GM21367 (cell line): ENCODE data around the gene AUTS2.

Experiments used
- ATAC-seq: cut with Tn5 transposase; IDR thresholded peaks from one replicate; pipeline ENCODE4 v1.9.1; 2021; ENCODE audit not compliant: unreplicated experiment

The AUTS2 gene

GRCh38 chr7:70775570-70776156, 1177.4 kb downstream of the AUTS2 start:
- no peak for ATAC-seq

- no peak for ATAC-seq
Observed at GRCh38 chr7:70776627-70777101, 1178.4 kb downstream of the AUTS2 start.

GRCh38 chr7:70777251-70777650, 1179.0 kb downstream of the AUTS2 start:
- no peak for ATAC-seq

GRCh38 chr7:70778585-70778984, 1180.3 kb downstream of the AUTS2 start:
- no peak for ATAC-seq

- ATAC-seq, result no peak
Observed at GRCh38 chr7:70779321-70779720, 1181.0 kb downstream of the AUTS2 start.

- no peak for ATAC-seq
Observed at GRCh38 chr7:70781922-70782311, 1183.6 kb downstream of the AUTS2 start.

GRCh38 chr7:70782796-70783195, 1184.5 kb downstream of the AUTS2 start:
- ATAC-seq, result no peak

GRCh38 chr7:70785427-70785826, 1187.2 kb downstream of the AUTS2 start:
- no peak for ATAC-seq

- ATAC-seq, result no peak
Observed at GRCh38 chr7:70786076-70786475, 1187.8 kb downstream of the AUTS2 start.

- no peak for ATAC-seq
Observed at GRCh38 chr7:70787286-70787685, 1189.0 kb downstream of the AUTS2 start.

- ATAC-seq, result no peak
Observed at GRCh38 chr7:70787771-70788170, 1189.5 kb downstream of the AUTS2 start.

GRCh38 chr7:70788276-70788675, 1190.0 kb downstream of the AUTS2 start:
- no peak for ATAC-seq

GRCh38 chr7:70789481-70790214, 1191.4 kb downstream of the AUTS2 start:
- ATAC-seq, result no peak

GRCh38 chr7:70790215-70791073, 1192.2 kb downstream of the AUTS2 start:
- no peak for ATAC-seq

- no peak for ATAC-seq
Observed at GRCh38 chr7:70791341-70791740, 1193.1 kb downstream of the AUTS2 start.

- ATAC-seq, result no peak
Observed at GRCh38 chr7:70793060-70793459, 1194.8 kb downstream of the AUTS2 start.

GRCh38 chr7:70793821-70794220, 1195.5 kb downstream of the AUTS2 start:
- no peak for ATAC-seq

GRCh38 chr7:70794962-70795361, 1196.7 kb downstream of the AUTS2 start:
- ATAC-seq, result no peak

- no peak for ATAC-seq
Observed at GRCh38 chr7:70795948-70796347, 1197.7 kb downstream of the AUTS2 start.

GRCh38 chr7:70797109-70797514, 1198.8 kb downstream of the AUTS2 start:
- ATAC-seq, result no peak

GRCh38 chr7:70799841-70800405, 1201.6 kb downstream of the AUTS2 start:
- no peak for ATAC-seq
